ENCODE data around the gene MEGF11. TPM values are rescaled to one million over a fixed set of nuclear protein-coding genes. Genes with fewer than 3 reads are reported as not detected.

The MEGF11 gene
- total and polyA plus RNA-seq, 8 donors, result 2.6 to 17.4 (median 9.9) TPM; not detected in 1

DNA sequence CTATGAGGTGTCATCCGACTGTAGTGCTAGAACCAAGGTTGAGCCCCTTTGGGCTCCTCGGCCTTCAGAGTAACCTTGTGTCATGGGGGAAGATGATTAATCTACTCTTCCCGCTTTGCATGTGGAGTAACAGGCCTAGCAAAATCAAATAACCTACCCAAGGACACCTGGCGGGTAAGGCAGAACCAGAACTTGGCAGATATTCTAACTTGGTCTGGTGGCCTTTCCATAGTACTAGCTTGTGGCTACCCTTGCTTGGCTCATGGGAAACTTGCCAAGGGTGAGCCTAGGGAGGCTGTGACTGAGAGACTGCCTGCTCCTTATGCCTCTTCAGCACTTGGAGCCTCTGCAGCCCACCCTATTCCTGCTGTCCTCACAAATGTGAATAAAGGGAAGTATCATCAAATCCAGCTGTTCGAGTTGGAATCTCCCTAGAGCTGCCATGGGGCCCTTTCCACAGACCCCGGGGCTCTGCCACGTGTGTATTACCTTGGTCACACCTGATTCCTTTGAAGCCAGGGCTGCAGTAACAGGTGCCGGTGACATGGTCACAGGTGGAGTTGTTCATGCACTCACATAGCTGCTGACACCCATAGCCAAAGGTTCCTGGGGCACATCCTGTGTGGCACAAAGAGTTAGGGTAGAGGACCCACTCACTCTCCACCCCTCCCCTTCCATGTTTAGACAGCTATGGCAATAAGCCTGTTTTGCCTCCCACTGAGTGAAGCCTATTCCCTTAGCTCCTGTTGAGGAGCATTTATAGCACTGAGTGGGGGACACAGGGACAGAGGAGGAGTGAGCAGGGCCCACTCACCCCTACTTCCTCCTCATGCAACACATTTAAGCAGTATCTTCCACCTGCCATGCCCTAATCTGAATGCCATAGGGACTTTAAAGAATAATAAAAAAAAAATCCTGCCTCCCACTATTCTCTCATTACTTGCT, 338.3 kb downstream of the MEGF11 start:
- ATAC-seq (no peak), DNase-seq (no peak)

DNA sequence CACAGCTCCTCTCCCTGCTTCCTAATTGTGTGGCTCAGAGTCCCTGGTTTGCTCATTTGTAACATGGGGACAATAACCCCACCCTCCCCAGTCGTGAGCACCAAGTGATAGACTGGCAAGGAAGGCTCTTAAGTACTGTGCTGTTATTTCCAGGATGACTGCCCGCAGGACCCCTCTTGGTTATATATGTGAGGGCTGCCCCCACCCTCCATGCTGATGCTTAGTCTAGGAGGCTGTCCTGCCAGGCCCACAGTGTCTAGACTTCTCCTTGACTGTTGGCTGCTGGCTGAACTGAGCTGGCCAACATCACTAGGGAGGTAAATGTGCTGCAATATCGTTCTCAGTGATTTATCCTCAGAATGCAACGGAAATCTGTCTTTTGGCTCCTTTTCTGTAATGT, 339.2 kb downstream of the MEGF11 start:
- TF ChIP-seq, protein P1, sequence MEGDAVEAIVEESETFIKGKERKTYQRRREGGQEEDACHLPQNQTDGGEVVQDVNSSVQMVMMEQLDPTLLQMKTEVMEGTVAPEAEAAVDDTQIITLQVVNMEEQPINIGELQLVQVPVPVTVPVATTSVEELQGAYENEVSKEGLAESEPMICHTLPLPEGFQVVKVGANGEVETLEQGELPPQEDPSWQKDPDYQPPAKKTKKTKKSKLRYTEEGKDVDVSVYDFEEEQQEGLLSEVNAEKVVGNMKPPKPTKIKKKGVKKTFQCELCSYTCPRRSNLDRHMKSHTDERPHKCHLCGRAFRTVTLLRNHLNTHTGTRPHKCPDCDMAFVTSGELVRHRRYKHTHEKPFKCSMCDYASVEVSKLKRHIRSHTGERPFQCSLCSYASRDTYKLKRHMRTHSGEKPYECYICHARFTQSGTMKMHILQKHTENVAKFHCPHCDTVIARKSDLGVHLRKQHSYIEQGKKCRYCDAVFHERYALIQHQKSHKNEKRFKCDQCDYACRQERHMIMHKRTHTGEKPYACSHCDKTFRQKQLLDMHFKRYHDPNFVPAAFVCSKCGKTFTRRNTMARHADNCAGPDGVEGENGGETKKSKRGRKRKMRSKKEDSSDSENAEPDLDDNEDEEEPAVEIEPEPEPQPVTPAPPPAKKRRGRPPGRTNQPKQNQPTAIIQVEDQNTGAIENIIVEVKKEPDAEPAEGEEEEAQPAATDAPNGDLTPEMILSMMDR (IDR thresholded peaks at IDR 0.05), result no peak
- no peaks in the 10 kb centered on the region for H3K27me3 ChIP-seq
- H3K27ac ChIP-seq, result no peak overlapping the region
- intact Hi-C loops (cut with DNase I), result no loop called here
- no peaks in the 10 kb centered on the region for H3K9me3 ChIP-seq
- peaks cover 0 to 40% of the 10 kb centered on the region in 2 donors for H3K36me3 ChIP-seq
- ATAC-seq, result no peak
- no peak for DNase-seq
- H3K4me3 ChIP-seq, result no peak overlapping the region
- no peaks in the 10 kb centered on the region for H3K4me1 ChIP-seq

More for the DNA sequence above, 338.3 kb downstream of the MEGF11 start:
- TF ChIP-seq, protein P1 (IDR thresholded peaks at IDR 0.05), result no peak
- intact Hi-C loops (cut with DNase I), result no loop called here
- H3K27me3 ChIP-seq, result no peaks in the 10 kb centered on the region
- no peaks in the 10 kb centered on the region for H3K4me1 ChIP-seq
- H3K36me3 ChIP-seq, result peaks cover 0 to 31% of the 10 kb centered on the region in 2 donors
- H3K27ac ChIP-seq, result no peak overlapping the region
- no peak overlapping the region for H3K4me3 ChIP-seq
- H3K9me3 ChIP-seq, result no peaks in the 10 kb centered on the region

DNA sequence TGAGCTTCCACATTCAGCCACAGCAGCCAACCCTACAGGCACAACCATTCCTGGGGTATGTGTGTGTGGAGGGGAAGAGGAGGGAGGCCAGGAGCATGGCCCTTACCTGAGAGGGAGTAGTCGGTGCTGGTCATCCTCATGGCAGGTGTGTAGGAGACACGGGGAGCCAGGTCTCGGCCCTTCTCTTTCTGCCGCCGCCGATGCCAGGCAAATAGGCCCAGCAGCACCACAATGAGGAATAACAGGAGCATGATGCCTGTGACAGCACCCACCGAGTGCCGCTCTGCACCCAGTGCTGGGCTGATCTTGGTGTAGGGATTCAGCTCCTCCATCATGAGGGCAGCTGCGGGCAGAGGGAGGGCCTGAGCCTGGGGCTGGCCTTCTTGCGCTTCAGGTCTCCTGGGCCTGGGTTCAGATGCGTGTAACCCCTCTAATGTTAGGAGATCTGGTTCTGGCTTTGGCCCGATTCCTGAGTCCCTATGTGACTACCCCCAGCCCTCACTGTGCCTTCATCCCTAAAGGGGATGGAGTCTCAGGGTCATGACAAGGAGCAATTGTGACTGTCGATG, 339.8 kb downstream of the MEGF11 start:
- TF ChIP-seq, protein P1 (IDR thresholded peaks at IDR 0.05), result no peak
- H3K36me3 ChIP-seq, result peaks cover 0 to 39% of the 10 kb centered on the region in 2 donors
- no peak for DNase-seq
- no peaks in the 10 kb centered on the region for H3K27me3 ChIP-seq
- no peak overlapping the region for H3K27ac ChIP-seq
- H3K4me3 ChIP-seq, result no peak overlapping the region
- ATAC-seq, result no peak
- intact Hi-C loops (cut with DNase I), result no loop called here
- no peaks in the 10 kb centered on the region for H3K4me1 ChIP-seq
- no peaks in the 10 kb centered on the region for H3K9me3 ChIP-seq

DNA sequence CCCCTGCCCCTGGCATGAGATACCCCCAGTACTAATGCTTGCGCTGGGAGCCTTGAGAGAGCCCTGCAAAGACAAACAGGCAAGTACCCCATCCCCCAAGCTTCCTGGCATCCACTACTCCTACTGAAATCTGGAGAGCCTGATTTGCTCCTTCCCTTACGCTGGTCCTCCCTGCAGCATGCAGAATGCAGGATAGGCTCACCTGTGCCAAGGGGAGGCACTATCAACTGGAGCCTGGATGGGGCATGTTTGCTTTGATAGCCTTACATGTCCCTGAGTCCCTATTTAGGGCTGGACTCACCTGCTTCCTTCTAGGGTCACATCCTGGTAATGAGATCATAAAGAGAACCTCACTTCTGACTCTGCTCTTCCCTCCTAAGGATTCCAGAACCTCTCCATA, 341.3 kb downstream of the MEGF11 start:
- Histone ChIP-seq H3K36me3 (peaks cover 0 to 46% of the 10 kb centered on the region in 2 donors), H3K27me3 (no peaks in the 10 kb centered on the region), H3K4me3 (no peak overlapping the region), H3K9me3 (no peaks in the 10 kb centered on the region), H3K4me1 (no peaks in the 10 kb centered on the region), H3K27ac (no peak overlapping the region)
- TF ChIP-seq, protein P1 (IDR thresholded peaks at IDR 0.05), result no peak
- intact Hi-C loops (cut with DNase I), result no loop called here
- DNase-seq, result no peak
- ATAC-seq, result no peak

DNA sequence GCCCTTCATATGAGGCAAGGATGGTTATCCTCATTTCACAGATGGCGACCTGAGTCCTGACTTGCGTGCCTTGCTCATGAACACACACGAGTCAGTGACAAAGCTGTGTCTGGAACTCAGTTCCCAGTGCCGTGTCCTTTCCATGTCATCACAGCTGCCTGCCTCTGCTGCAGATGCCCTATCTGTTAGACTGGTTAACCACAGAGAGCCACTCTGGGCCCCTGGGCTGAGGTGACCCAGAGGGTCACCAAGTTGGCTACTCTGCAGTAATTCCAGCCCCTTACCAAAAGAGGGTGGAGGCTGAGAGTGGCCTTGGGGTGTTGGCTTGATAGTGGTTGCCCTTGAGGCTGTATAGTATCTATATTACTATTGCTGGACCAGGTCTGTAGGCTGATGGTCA, 343.2 kb downstream of the MEGF11 start:
- no peaks in the 10 kb centered on the region for H3K4me1 ChIP-seq
- intact Hi-C loops (cut with DNase I), result no loop called here
- no peak overlapping the region for H3K27ac ChIP-seq
- peaks cover 0 to 63% of the 10 kb centered on the region in 2 donors for H3K36me3 ChIP-seq
- ATAC-seq (no peak), DNase-seq (no peak)
- TF ChIP-seq, protein P1 (IDR thresholded peaks at IDR 0.05), result no peak
- no peaks in the 10 kb centered on the region for H3K9me3 ChIP-seq
- H3K27me3 ChIP-seq, result no peaks in the 10 kb centered on the region
- no peak overlapping the region for H3K4me3 ChIP-seq

Measured in left lung (tissue), 10 donors.